OCI-LY7 (cell line): ENCODE measurements around the gene IFRD1. TPM values are rescaled to one million over a fixed set of nuclear protein-coding genes. Genes with fewer than 3 reads are reported as not detected.

Experiments
- BruUV-seq: library from RNA; stranded (reverse); fragments of 400-500 nt; replicated peaks from 2 replicates; lab custom pipeline; 2021; lab: Mats Ljungman, UMichigan
- CTCF ChIA-PET: fragments of 300-600 bp; sonication (Branson Sonifier 250); formaldehyde crosslinking; loops from one replicate; lab custom pipeline; 2022; ENCODE audit warnings: antibody characterized with exemption; ENCODE audit not compliant: unreplicated experiment; lab: Charles Lee
- POLR2A ChIA-PET: fragments of 300-600 bp; sonication (Branson Sonifier 250); formaldehyde crosslinking; loops from one replicate; lab custom pipeline; 2022; ENCODE audit warnings: antibody characterized with exemption; lab: Charles Lee
- DNase-seq: peaks from one replicate; pipeline ENCODE4 v3.0.0-alpha.2; 2015; ENCODE audit warnings: low spot score
- H2AFZ ChIP-seq: fragments of 200-600 bp; sonication (generic), shearing (Covaris generic); 2 replicates; pipeline ENCODE4 v1.6.1; 2014; ENCODE audit warnings: mild to moderate bottlenecking, antibody characterized with exemption, low read length, moderate library complexity
- H3K27ac ChIP-seq: fragments of 200-600 bp; sonication (generic); 2 replicates; pipeline ENCODE4 v1.5.1; 2014; ENCODE audit warnings: mixed run types, low read depth, mild to moderate bottlenecking, moderate library complexity, low read length, inconsistent platforms; ENCODE audit not compliant: poor library complexity, severe bottlenecking
- H3K36me3 ChIP-seq: fragments of 200-600 bp; sonication (generic); 2 replicates; pipeline ENCODE4 v1.6.1; 2014; ENCODE audit warnings: mild to moderate bottlenecking, antibody characterized with exemption, low read length, moderate library complexity, mixed read lengths; ENCODE audit not compliant: insufficient read depth
- H3K4me1 ChIP-seq: fragments of 200-600 bp; sonication (generic); 2 replicates; pipeline ENCODE4 v1.5.1; 2014; ENCODE audit warnings: mild to moderate bottlenecking, low read length; ENCODE audit not compliant: insufficient read depth, poor library complexity, severe bottlenecking
- H3K4me2 ChIP-seq: fragments of 200-600 bp; sonication (generic); 2 replicates; pipeline ENCODE4 v1.6.1; 2014; ENCODE audit warnings: mild to moderate bottlenecking, low read length
- H3K4me3 ChIP-seq: fragments of 200-600 bp; sonication (generic); 2 replicates; pipeline ENCODE4 v1.5.1; 2014; ENCODE audit warnings: mild to moderate bottlenecking, low read depth, low read length; ENCODE audit not compliant: poor library complexity, severe bottlenecking
- H3K79me2 ChIP-seq: fragments of 200-600 bp; sonication (generic); 2 replicates; pipeline ENCODE4 v1.6.1; 2016; ENCODE audit warnings: low read depth, mild to moderate bottlenecking, low read length, moderate library complexity, mixed read lengths; ENCODE audit not compliant: insufficient read depth
- H3K9me2 ChIP-seq: fragments of 200-600 bp; sonication (generic); 2 replicates; pipeline ENCODE4 v1.6.1; 2016; ENCODE audit warnings: mild to moderate bottlenecking, low read length, mixed read lengths; ENCODE audit not compliant: insufficient read depth
- H3K9me3 ChIP-seq: fragments of 200-600 bp; sonication (generic); 2 replicates; pipeline ENCODE4 v1.6.1; 2014; ENCODE audit warnings: mild to moderate bottlenecking, mixed run types, low read length, mixed read lengths
- H4K20me1 ChIP-seq: fragments of 200-600 bp; sonication (generic); 2 replicates; pipeline ENCODE4 v1.6.1; 2014; ENCODE audit warnings: mild to moderate bottlenecking, antibody characterized with exemption, low read length, moderate library complexity, mixed read lengths; ENCODE audit not compliant: insufficient read depth
- EZH2phosphoT487 ChIP-seq: fragments of 200-600 bp; sonication (generic); IDR thresholded peaks from 2 replicates; pipeline ENCODE4 v1.6.1; 2018; ENCODE audit warnings: low read depth, borderline replicate concordance, mild to moderate bottlenecking, mixed run types, antibody characterized with exemption, low read length, moderate library complexity, mixed read lengths
- intact Hi-C: fragments of 100-400 bp; cut with micrococcal nuclease; formaldehyde crosslinking; loops from one replicate; pipeline ENCODE4 v1.10.0; 2022; ENCODE audit not compliant: unreplicated experiment
- total RNA-seq, 2 experiments: library from RNA; depleted of rRNA in 1 of 2; stranded (reverse); fragments of >200 nt in 1 of 2; shearing (Covaris generic) in 1 of 2; gene quantifications; 2 replicates each; pipeline ENCODE4 v1.2.3, GENCODE V29; 2014 to 2022
- TF ChIP-seq, protein P1 (sequence below): fragments of 200-600 bp; sonication (generic); conservative IDR thresholded peaks from 2 replicates; pipeline ENCODE4 v1.5.1; 2014; ENCODE audit warnings: mild to moderate bottlenecking, antibody characterized with exemption, low read length, moderate library complexity, mixed read lengths

The IFRD1 gene
- total RNA-seq, 2 experiments from 2014 or later: 49.1 to 65.6 TPM

DNA sequence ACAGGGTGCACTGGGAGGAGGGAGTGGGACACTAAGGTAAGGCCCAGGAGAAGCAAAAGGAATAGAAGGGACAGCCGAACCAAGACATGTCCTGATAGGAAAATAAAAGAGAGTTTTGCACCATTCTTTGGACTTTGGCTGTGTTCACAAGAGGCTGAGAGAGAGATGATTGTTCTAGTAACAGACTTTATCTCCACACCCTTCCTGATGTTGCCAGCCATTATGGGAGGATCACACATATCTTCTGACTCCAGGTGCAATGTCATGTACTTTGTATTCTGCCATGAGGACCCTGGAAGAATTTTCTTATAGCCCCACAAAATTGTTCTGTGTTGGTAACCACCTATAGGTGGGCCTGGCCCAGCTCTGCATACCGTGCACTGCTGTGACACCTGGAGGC is 41.9 kb downstream of the IFRD1 start:
- H3K9me2 ChIP-seq: no peaks in the 10 kb centered on the region
- ChIA-PET CTCF (no interaction called here), POLR2A (interaction anchor here (0.5 kb wide), 2 partner anchors 162 to 1875 kb away, joined by 4 to 7 read pairs; no protein-coding TSS in a partner anchor)
- H3K36me3 ChIP-seq: no peaks in the 10 kb centered on the region
- H3K4me1 ChIP-seq: no peaks in the 10 kb centered on the region
- H3K9me3 ChIP-seq: no peaks in the 10 kb centered on the region
- H3K79me2 ChIP-seq: no peaks in the 10 kb centered on the region
- intact Hi-C loops: loop anchor here (10.0 kb wide), 2 partner anchors 417 to 637 kb away; no protein-coding TSS in a partner anchor
- H3K4me3 ChIP-seq: no peak overlapping the region
- H4K20me1 ChIP-seq: no peaks in the 10 kb centered on the region
- no peak for DNase-seq
- BruUV-seq: no TSS peak
- TF ChIP-seq EZH2phosphoT487: no peak
- TF ChIP-seq, protein P1, sequence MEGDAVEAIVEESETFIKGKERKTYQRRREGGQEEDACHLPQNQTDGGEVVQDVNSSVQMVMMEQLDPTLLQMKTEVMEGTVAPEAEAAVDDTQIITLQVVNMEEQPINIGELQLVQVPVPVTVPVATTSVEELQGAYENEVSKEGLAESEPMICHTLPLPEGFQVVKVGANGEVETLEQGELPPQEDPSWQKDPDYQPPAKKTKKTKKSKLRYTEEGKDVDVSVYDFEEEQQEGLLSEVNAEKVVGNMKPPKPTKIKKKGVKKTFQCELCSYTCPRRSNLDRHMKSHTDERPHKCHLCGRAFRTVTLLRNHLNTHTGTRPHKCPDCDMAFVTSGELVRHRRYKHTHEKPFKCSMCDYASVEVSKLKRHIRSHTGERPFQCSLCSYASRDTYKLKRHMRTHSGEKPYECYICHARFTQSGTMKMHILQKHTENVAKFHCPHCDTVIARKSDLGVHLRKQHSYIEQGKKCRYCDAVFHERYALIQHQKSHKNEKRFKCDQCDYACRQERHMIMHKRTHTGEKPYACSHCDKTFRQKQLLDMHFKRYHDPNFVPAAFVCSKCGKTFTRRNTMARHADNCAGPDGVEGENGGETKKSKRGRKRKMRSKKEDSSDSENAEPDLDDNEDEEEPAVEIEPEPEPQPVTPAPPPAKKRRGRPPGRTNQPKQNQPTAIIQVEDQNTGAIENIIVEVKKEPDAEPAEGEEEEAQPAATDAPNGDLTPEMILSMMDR: no peak
- H2AFZ ChIP-seq: no peak overlapping the region
- H3K27ac ChIP-seq: no peak overlapping the region
- H3K4me2 ChIP-seq: no peak overlapping the region

DNA sequence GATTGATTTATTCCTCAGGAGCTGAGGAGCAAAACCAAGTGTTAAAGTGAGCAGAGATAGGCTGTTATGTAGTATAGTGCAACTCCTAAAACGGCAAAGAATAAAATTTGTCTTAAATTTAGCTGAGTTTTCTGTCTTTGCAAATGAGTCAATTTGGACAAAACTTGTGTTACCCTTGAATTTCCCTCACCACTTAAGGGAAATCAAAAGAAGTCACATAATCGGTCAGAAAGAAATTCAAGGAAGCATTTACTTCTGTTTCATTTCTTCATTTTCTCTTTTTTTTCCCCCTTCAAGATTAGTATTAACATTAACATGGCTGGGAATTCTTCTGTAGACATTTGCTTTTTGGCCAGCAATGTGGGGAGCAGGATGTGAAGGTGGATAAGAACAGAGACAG is 44.4 kb downstream of the IFRD1 start:
- intact Hi-C loops: loop anchor here (5.0 to 10.0 kb wide), 4 partner anchors 77 to 742 kb away; no protein-coding TSS in a partner anchor
- Histone ChIP-seq H3K4me3 (no peak overlapping the region), H4K20me1 (no peaks in the 10 kb centered on the region), H3K79me2 (no peaks in the 10 kb centered on the region), H3K9me3 (no peaks in the 10 kb centered on the region), H2AFZ (no peak overlapping the region), H3K36me3 (no peaks in the 10 kb centered on the region), H3K4me1 (no peaks in the 10 kb centered on the region), H3K27ac (no peak overlapping the region), H3K4me2 (no peak overlapping the region), H3K9me2 (no peaks in the 10 kb centered on the region)
- CTCF ChIA-PET: no interaction called here
- POLR2A ChIA-PET: no interaction called here
- TF ChIP-seq EZH2phosphoT487: no peak
- TF ChIP-seq, protein P1: no peak
- no peak for DNase-seq
- no TSS peak for BruUV-seq

DNA sequence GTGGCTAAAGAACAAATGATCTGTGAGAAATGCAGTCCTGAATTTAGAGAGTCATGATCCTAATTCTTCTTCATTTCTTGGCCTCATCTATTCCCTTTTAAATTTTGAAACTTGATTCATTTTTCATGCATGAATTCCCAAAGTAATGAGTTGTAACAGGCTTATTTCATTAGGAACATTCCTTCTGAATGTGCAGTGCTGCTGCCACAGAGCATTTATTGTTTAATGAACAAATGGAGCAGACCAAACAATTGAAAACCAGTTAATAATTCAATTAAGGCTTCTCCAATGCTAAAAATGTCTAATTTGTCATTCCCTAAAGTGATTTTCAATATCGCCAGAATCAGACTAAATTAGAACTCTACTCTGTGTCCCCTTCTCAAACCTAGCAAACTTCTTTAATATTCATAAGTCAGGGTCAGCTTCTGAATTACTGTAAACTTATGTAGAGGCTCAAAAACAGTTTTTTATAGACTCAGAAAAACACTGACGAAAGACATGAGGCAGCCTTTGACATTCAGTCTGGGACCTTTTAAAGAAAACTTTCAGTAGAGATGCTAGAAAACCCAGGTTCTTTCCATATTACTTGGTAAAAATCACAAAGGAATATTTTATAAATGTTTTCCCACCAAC is 45.0 kb downstream of the IFRD1 start:
- no peak for DNase-seq
- POLR2A ChIA-PET: no interaction called here
- no TSS peak for BruUV-seq
- H2AFZ ChIP-seq: no peak overlapping the region
- no peaks in the 10 kb centered on the region for H3K79me2 ChIP-seq
- no peaks in the 10 kb centered on the region for H3K9me2 ChIP-seq
- H4K20me1 ChIP-seq: no peaks in the 10 kb centered on the region
- no peak overlapping the region for H3K4me2 ChIP-seq
- no peaks in the 10 kb centered on the region for H3K4me1 ChIP-seq
- CTCF ChIA-PET: no interaction called here
- no peaks in the 10 kb centered on the region for H3K9me3 ChIP-seq
- intact Hi-C loops: loop anchor here (5.0 to 10.0 kb wide), 4 partner anchors 78 to 743 kb away; no protein-coding TSS in a partner anchor
- no peak overlapping the region for H3K27ac ChIP-seq
- H3K4me3 ChIP-seq: no peak overlapping the region
- no peaks in the 10 kb centered on the region for H3K36me3 ChIP-seq
- TF ChIP-seq, protein P1: no peak
